HG02885 (cell line): ENCODE data around the gene PDE7B.

Source experiments
- ATAC-seq: cut with Tn5 transposase; IDR thresholded peaks from one replicate; pipeline ENCODE4 v1.9.1; 2021; ENCODE audit warnings: mild to moderate bottlenecking; ENCODE audit not compliant: unreplicated experiment, poor library complexity

The PDE7B gene

GRCh38 chr6:136059308-136059707, 207.8 kb downstream of the PDE7B start:
- no peak for ATAC-seq

DNA sequence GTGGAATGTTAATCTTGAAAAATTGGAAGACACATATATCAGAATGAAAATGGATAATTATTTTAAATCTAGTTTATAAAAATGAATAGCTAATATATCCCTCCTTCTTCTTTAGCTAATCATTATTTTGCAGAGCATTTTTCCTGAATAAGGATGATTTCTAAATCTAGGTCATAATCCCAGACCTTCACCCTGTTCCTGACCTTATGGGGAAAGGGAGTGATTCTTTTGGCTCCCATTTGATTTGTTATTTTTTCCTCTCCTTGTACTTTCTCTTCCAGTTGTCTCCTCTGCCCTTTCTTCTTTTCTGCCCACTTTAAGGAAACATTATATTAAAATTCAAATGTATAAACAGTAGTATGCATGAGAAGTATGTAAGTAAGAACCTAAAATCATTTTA, 208.6 kb downstream of the PDE7B start:
- ATAC-seq = no peak

DNA sequence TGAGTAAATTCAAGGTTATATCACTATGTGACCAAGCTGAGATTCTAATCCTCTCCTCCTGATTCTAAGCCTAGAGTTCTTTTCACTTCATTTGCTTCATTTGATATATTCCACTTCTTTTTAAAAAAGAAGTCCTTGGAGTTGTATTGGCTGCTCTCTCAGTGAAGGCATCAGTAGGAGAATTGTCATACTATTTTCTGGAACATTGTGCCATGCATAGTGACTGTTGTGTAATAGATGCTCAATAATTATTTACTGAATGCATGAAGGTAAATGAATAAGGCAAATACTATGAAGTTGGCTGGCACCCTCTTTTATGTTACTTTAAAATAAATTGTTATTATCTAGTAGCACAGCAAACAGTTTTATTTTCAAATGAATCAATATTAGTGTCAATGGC, 209.3 kb downstream of the PDE7B start:
- ATAC-seq = no peak

- no peak for ATAC-seq
Observed at GRCh38 chr6:136061701-136062100, 210.2 kb downstream of the PDE7B start.

DNA sequence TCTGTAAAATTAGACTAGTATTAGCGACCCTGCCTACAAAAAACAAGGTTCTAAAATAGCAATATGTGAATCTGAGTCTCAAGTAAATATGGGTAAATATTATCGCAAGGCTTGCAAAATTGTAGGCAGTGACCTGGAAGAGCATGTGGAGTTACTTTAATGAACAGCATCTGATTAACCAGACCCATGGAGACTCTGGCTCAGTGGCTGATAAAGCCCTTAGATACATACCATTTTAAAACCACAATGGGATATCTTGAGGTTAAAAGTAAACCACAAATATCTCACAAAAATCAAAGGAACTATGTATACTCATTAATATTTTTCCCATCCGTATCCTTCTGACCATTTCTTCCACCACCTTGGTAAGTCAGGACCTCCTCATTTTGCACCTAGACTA, 211.6 kb downstream of the PDE7B start:
- ATAC-seq = no peak

GRCh38 chr6:136066005-136066404, 214.5 kb downstream of the PDE7B start:
- ATAC-seq = no peak

DNA sequence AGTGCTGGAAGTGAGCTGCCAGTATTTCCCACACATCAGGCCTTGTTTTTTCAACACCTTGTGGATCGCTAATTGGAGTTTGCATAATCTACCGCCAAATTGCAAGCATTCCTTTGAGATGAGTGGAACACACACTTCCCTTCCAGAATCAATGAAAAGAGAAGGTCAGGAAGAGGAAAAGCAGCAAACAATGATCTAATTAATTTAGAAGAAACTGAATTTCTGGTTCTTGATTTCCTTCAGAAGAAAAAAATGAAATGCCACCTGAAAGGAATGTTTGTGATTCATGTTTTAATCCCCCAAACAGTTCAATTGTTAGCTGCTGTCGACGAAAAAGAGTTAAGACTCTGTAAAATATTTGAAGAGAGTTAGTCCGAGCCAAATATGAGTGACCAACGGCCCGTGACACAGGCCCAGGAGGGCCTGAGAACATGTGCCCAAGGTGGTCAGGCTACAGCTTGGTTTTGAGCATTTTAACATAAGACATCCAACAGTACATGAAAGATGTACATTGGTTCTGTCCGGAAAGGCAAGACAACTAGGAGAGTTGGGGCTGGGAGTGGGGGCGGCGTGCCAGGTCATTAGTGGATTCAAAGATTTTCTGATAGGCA, 216.3 kb downstream of the PDE7B start:
- no peak for ATAC-seq

GRCh38 chr6:136069119-136069518, 217.6 kb downstream of the PDE7B start:
- no peak for ATAC-seq

- no peak for ATAC-seq
Observed at GRCh38 chr6:136070815-136071214, 219.3 kb downstream of the PDE7B start.

DNA sequence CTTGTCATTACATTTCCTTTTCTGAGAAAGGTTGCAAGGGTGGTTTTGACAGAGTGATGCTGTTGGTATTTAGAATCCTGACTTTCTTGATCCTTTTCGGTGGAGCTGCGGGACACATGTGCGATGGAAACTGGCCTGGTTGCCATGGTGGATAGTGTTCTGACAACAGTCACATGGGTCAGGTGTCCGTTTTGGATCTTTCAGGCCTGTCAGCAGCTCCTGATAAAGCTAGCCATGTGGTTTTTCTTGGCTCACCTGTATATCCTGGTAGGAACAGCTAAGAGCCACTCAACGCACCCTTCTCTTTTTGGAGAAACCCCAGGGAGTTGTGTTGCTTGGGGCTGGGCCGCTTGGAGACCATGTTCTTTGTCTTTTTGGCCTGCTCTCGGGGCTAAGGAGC, 221.2 kb downstream of the PDE7B start:
- ATAC-seq = no peak

DNA sequence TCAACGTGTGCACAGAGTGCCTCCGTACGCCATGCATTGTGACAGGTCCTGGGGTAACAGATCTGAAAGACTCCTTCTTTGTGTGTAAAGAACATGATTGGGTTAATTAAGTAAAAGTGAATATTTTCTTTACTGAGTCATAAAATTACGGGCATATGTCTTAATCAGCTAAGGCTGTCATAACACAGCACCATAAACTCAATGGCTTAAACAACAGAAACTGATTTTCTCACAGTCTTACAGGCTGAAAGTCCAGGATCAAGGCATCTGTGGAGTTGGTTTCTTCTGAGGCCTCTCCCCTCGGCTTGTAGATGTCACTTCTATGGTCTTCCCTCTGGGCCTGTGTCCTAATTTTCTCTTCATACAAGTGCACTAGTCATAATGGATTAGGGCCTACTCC, 221.7 kb downstream of the PDE7B start:
- ATAC-seq = no peak

DNA sequence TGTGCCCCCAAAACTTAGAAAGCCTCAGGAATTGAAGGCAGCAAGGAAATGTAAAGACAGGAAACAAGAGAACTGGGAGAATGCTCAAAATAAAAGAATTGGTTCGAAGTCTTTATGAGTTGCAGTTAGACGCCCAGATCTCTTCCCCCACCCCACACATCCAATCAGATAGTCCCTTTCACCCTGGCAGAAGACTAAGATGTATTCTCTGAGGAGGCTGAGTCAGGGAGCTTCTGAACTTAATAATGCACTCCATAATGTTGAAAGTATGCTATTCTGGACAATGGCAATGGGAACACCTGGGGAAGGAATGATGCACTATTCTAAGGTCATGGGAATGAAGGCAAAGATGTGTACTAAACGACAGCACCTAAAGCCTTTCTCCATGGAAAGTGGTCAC, 225.0 kb downstream of the PDE7B start:
- ATAC-seq = no peak

DNA sequence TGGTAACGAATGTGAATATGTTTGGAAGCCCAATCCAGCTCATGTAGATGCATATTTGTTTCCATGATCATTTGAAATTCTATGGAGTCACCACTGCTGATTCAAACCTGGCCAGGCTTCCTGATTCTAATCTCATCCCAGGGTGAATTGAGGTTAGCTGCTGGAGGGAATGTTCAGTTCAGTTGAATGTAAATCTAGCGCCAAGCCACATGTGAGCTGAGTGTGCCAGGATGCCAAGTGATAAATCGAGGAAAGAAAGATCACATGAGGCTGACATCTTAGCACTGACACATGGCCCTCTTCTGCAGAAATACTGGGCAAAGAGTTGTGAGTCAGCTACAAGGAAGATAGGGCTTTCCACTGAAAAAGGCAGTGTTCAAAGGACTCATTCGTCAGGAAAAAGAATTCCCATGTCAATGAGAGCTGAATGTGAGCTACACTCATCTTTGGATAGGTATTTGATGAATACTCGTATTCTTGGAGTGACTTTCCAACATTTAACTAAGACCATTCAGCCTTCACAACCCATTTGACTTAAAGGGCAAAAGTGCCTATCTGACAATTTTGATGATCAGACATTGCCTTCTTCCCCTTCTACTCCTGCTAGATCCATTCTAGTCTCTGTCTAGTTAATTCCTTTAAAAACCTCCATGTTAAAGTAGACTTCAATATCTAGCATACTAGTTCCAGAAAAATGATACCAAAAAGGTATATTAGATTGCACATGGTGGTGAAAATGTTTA, 226.5 kb downstream of the PDE7B start:
- ATAC-seq = no peak

DNA sequence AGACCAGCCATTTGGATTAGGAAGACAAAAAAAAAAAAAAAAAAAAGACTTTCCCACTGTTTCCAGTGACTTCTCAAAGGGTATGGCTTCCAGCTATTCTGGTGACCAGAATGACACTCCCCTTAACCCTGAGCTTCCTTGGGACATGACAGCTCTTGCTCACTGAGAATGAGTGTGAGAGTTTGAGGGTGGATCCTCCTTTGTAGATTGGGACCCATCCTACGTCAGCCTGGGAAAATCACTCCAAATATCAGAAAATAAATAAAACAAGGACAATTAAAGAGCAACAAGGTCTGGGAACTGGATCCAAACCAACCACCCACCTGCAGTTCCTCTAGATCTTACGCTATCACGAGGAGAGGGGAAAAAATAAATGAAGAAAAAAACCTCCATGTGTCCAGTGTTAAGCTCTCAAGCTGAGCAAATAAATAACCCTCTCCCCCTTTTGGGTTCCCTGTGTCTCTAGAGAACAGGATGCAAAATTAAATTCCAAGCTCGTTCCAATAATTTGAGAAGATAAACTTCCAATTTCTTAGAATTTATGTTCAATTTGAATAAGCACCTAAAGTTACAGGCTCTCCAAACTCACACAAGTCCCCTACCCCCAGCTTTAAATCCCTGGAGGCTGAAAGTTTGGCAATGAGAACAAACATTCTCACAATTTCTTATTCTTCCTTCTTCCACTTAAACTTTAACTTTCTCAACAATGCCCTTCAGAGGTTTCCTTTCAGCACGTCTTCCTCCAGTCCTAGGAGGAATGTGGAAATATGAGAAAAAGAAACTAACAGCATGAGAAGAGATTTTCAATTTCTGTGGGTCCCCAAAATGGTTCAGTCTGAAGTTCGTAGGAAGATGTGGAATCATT, 228.4 kb downstream of the PDE7B start:
- ATAC-seq = no peak

- ATAC-seq = no peak
Observed at GRCh38 chr6:136083540-136083939, 232.0 kb downstream of the PDE7B start.

DNA sequence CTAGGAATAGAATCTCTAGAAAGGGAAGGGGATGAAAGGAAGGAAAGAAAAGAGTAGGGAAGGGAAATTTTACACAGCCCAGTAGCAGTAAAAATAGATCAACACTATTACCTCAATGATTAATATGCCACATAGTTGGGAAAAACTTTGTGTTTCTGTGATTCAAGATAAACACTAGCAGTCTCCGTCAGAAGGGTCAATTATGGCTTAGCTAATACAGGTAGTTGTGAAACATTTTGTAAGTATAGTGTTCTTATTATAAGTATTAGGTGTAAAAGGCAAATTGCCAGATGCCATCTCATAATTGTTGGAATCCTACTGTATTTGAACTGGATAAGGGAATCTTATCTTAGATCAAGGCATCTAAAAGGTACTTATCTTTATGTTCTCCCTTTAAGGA, 232.9 kb downstream of the PDE7B start:
- no peak for ATAC-seq

- ATAC-seq = no peak
Observed at GRCh38 chr6:136085370-136086115, 234.0 kb downstream of the PDE7B start.

- ATAC-seq = no peak
Observed at GRCh38 chr6:136086686-136087085, 235.2 kb downstream of the PDE7B start.

DNA sequence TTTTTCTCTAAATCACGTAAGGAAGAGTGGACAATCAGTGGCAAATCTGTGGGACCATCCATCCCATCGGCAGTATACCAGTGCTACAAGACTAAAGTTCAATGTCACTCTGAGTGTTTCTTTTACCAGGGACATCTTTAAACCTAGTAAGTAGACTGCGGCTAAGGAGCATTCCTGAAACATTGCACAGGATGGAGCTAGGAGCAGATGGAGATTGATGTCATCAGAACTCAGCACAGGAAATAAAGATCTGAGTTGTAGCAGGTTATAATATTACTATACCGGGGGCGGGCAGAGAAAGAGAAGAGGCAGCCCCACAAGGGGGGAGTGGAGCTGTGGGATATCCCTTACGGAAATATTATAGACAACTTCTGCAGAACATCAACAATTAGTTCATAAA, 236.5 kb downstream of the PDE7B start:
- no peak for ATAC-seq

DNA sequence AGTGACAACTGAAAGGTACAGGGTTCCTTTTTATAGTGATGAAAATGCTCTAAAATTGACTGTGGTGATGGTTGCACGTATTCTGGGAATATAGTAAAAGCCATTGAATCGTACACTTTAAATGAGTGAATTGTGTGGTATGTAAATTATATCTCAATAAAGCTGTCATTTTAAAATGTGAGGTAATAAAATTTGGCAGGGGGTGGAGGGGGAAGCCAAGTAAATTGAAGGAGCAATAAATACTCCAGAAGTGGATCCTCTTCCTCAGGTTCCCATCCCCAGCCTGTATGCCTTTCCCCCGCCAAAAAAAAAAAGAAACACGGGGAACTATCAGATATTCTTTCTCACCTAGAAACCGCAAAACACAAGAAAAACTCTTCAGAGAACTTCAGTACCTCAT, 237.2 kb downstream of the PDE7B start:
- no peak for ATAC-seq

DNA sequence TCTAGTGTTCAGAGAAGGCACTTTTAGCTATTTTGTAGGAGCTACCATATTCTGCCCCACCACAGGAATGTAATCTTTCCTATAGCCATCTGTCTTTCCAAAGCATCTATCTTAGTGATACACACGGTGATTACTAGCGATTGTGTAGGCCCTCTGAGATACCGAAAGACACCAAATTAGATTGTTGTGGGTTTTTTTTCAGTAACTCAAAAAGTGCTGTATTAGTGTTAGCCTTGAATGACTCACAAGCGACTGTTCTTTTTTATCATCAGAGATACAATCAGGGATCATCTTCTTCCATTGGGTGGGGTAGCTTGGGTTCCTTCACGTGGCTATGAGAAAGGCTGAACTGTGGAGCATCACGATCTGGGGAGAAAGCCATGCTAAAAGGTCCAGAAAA, 238.4 kb downstream of the PDE7B start:
- ATAC-seq = no peak
